Measurements from ENCODE around the gene CCDC32.

The CCDC32 gene, protein sequence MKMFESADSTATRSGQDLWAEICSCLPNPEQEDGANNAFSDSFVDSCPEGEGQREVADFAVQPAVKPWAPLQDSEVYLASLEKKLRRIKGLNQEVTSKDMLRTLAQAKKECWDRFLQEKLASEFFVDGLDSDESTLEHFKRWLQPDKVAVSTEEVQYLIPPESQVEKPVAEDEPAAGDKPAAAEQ
- total RNA-seq = 19.1 to 61.8 (median 30.6) reads per million in 9 experiments

DNA sequence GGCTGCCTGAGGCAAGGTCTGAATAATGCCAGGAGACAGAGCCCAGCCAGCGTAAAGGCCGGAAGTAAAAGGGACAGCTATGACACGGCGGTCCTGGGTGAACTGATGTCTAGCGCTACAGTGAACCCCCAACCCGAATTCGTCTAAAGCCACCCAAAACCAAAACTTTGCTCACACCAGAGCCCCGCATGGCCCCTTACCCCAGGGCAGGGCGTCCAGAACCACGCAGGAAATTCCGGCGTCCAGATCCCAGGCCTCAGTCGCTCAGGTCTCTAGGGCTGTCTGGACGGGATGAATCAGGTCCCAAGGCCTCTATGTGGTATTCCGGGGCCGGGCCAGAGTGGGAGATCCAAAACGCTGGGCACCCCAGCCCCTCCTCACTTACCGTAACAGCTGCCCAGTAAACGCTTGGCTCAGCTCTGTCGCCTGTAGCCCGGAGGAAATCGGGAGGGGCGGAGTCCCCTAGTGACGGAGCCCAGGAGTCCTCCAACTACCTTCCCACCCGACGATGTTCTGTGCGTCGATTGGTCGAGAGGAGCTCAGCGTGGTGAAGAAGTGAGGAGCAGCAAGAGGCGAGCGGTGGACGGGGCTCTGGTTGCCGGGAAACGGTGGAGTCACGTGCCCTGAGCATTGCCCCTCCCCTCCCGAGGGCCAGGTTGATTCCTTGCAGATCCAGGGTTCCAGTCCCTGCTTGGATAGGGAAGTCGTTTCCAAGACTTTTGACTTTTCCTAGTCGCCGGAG is at the start of gene CCDC32:
Gene CCDC32 (minus strand): TSS at position 452 of the 742 bp plus-strand sequence. CDS start 2,027 bp downstream, outside the sequence.
- H3K9me3 Mint-ChIP-seq = no peaks in the 10 kb centered on the region
- H3K36me3 Mint-ChIP-seq (ENCODE audit: insufficient read depth) = peaks cover 19% of the 10 kb centered on the region
- H3K4me3 Mint-ChIP-seq = peak within 1 kb of the TSS; percentile 83 to 91
- H3K27me3 Mint-ChIP-seq = no peaks in the 10 kb centered on the region
- DNase-seq (peak; percentile 91 to 92 (median 91)), ATAC-seq (replicated peaks) (peak; percentile 89)
- H3K4me1 Mint-ChIP-seq (ENCODE audit: low read depth in 2 of 2) = peaks cover 26 to 30% of the 10 kb centered on the region in 2 donors
- peak within 1 kb of the TSS; percentile 92 to 95 for H3K27ac Mint-ChIP-seq

DNA sequence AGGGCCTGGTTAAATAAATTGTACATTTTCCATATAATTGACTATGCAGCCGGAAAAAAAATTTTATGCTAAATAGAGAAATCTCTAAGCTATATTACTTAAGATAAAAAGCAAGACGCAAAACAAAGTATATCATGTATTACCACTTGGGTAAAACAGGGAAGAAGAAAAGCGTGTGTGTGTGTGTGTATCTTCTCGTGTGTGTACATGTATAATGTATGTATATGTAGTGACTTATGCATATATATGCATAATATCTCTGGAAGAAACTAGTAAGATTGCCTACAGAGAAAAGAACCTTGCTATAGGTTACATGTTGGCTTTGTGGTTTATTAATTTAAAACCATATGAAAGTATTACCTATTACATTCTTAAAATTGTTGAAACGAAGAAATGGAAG is 48.2 kb upstream of the CCDC32 start:
- ATAC-seq (replicated peaks) (no peak), DNase-seq (no peak)
- H3K4me1 Mint-ChIP-seq (ENCODE audit: low read depth in 2 of 2) = no peaks in the 10 kb centered on the region
- H3K27ac Mint-ChIP-seq = no peak overlapping the region
- no peaks in the 10 kb centered on the region for H3K36me3 Mint-ChIP-seq (ENCODE audit: insufficient read depth)
- no peak overlapping the region for H3K4me3 Mint-ChIP-seq
- no peaks in the 10 kb centered on the region for H3K9me3 Mint-ChIP-seq
- no peaks in the 10 kb centered on the region for H3K27me3 Mint-ChIP-seq

DNA sequence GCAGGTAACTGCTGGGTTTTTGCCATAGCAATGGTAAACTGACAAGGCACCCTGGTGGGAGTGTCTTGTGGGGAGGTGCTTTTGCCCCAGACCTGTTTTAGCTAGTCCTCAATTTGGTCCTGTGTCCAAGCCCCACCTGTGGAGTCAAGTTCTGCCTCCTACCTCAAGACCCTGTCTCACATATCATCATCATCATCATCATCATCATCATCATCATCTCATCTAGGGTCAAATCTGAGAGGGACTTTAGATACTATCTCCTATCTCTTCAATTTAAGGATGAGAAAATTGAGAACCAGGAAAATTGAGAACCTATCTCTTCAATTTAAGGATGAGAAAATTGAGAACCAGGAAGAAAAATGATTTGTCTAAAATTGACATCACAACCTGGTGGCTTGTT is 39.1 kb upstream of the CCDC32 start:
- Mint-ChIP-seq H3K9me3 (no peaks in the 10 kb centered on the region), H3K27ac (no peak overlapping the region), H3K36me3 (ENCODE audit: insufficient read depth) (no peaks in the 10 kb centered on the region), H3K4me3 (no peak overlapping the region), H3K27me3 (no peaks in the 10 kb centered on the region), H3K4me1 (ENCODE audit: low read depth in 2 of 2) (no peaks in the 10 kb centered on the region)
- DNase-seq (no peak), ATAC-seq (replicated peaks) (no peak)

DNA sequence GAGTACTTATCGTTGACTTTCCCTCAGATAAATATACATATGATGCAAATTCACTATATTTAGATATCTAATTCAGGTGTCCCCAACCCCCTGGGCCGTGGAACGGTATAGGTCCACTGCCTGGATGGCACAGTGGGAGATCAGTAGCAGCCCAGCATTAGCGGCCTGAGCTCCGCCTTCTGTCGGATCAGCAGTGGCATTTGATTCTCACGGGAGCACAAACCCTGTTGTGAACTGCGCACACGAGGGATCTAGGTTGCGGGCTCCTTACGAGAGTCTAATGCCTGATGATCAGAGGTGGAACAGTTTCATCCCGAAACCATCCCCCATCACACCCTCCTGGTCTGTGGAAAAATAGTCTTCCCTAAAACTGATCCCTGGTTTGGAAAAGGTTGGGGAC is 36.1 kb upstream of the CCDC32 start:
- Mint-ChIP-seq H3K4me1 (ENCODE audit: low read depth in 2 of 2) (no peaks in the 10 kb centered on the region), H3K9me3 (no peaks in the 10 kb centered on the region), H3K27ac (no peak overlapping the region), H3K4me3 (no peak overlapping the region), H3K27me3 (no peaks in the 10 kb centered on the region), H3K36me3 (ENCODE audit: insufficient read depth) (no peaks in the 10 kb centered on the region)
- ATAC-seq (replicated peaks) = no peak
- DNase-seq = no peak

DNA sequence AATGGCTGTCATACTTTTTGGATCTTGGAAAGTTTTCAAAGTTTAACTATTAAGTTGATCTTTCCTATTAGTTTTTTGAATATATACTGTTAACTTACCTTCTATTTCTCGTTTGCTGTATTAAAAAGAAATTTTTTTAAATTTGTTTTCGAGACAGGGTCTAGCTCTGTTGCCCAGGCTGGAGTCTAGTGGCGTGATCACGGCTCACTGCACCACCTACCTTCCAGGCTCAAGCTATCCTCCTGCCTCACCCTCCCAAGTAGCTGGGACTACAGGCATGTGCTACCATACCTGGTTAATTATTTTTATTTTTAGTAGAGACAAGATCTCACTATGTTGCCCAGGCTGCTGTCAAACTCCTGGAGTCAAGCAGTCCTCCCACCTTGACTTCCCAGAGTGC is 33.8 kb upstream of the CCDC32 start:
- Mint-ChIP-seq H3K27me3 (no peaks in the 10 kb centered on the region), H3K9me3 (no peaks in the 10 kb centered on the region), H3K4me3 (no peak overlapping the region)

DNA sequence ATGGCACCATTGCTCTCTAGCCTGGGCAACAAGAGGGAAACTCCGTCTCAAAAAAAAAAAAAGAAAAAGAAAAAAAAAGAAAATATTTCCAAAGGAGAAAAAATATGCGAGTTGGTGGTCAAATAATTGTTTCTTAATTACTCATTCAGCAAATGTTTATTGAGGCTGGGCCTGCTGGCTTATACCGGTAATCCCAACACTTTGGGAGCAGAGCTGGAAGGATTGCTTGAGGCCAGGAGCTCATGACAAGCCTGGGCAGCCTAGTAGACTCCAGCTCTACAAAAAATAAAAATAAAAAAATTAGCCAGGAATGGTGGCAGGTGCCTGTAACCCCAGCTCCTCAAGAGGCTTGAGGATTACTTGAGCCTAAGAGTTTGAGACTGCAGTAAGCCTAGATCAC is 33.3 kb upstream of the CCDC32 start:
- Mint-ChIP-seq H3K4me1 (ENCODE audit: low read depth in 2 of 2) (peaks cover 7 to 11% of the 10 kb centered on the region in 2 donors), H3K9me3 (no peaks in the 10 kb centered on the region), H3K27me3 (no peaks in the 10 kb centered on the region), H3K36me3 (ENCODE audit: insufficient read depth) (peaks cover 16% of the 10 kb centered on the region), H3K27ac (no peak overlapping the region), H3K4me3 (no peak overlapping the region)
- ATAC-seq (replicated peaks) (no peak), DNase-seq (no peak)

More for the DNA sequence above, 33.8 kb upstream of the CCDC32 start:
- Mint-ChIP-seq H3K27ac (no peak overlapping the region), H3K36me3 (ENCODE audit: insufficient read depth) (peaks cover 10% of the 10 kb centered on the region), H3K4me1 (ENCODE audit: low read depth in 2 of 2) (peaks cover 5 to 6% of the 10 kb centered on the region in 2 donors)
- ATAC-seq (replicated peaks) (no peak), DNase-seq (no peak)

DNA sequence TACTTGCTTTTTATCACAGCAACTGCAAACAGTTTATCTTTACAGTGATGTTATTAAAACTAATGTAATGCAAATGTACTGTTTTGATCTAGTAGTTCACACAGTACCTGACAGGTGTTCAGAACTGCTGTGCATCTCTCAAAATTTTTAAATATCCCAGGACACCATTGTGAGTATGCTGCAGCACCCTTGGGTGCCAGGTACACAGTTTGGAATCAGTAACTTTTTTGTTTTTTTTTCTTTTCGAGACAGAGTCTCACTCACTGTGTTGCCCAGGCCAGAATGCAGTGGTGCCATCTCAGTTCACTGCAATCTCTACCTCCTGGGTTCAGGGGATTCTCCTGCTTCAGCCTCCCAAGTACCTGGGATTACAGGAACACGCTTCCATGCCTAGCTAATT is 32.2 kb upstream of the CCDC32 start:
- Mint-ChIP-seq H3K27me3 (no peaks in the 10 kb centered on the region), H3K36me3 (ENCODE audit: insufficient read depth) (peaks cover 21% of the 10 kb centered on the region), H3K9me3 (no peaks in the 10 kb centered on the region), H3K4me3 (no peak overlapping the region), H3K4me1 (ENCODE audit: low read depth in 2 of 2) (peaks cover 8 to 13% of the 10 kb centered on the region in 2 donors), H3K27ac (no peak overlapping the region)
- DNase-seq (no peak), ATAC-seq (replicated peaks) (no peak)

DNA sequence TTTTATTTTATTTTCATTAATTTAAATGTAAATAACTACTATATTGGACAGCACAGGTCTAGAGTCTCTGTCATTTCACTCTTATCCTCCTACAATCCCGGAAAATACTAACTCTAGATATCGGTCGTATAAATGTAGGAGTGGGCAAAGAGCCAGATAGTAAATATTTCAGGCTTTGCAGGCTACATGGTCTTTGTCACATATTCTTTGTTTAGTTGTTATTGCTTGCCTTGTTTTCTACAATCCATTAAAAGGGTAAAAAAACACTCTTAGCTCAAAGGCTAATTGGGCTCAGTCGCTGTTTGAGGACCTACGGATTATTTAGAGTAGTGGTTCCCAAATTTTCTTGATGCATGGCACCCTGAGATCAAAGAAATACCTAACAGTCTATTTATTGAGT is 30.9 kb upstream of the CCDC32 start:
- ATAC-seq (replicated peaks) (no peak), DNase-seq (no peak)
- no peak overlapping the region for H3K4me3 Mint-ChIP-seq

DNA sequence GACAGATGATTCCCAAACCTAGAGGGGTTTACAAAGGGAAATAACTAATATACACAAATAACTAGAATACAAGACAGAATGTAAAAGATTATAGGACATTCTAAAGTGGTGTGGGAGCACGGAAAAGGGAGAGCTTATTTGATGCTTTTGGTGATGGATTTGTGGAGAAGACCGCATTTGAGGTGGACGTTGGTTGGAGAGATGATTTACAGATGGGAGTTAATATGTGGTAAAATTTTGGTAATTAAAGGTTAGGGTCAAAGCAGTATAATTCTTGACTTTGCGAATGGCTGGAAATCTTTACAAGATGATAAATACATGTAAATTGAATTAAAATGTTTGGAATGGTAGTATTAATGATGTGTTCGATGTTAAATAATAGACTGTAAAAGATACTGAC is 30.4 kb upstream of the CCDC32 start:
- H3K36me3 Mint-ChIP-seq (ENCODE audit: insufficient read depth) = peaks cover 21% of the 10 kb centered on the region
- ATAC-seq (replicated peaks) (no peak), DNase-seq (no peak)
- peak overlapping the region; percentile 86 to 93 for H3K4me3 Mint-ChIP-seq
- no peaks in the 10 kb centered on the region for H3K9me3 Mint-ChIP-seq
- peak overlapping the region in 1 of 2 donors; percentile 99 for H3K27ac Mint-ChIP-seq
- H3K27me3 Mint-ChIP-seq = no peaks in the 10 kb centered on the region
- peaks cover 12 to 13% of the 10 kb centered on the region in 2 donors for H3K4me1 Mint-ChIP-seq (ENCODE audit: low read depth in 2 of 2)

More for the DNA sequence above, 30.9 kb upstream of the CCDC32 start:
- Mint-ChIP-seq H3K27ac (no peak overlapping the region), H3K9me3 (no peaks in the 10 kb centered on the region), H3K36me3 (ENCODE audit: insufficient read depth) (peaks cover 21% of the 10 kb centered on the region), H3K4me1 (ENCODE audit: low read depth in 2 of 2) (peaks cover 10 to 13% of the 10 kb centered on the region in 2 donors), H3K27me3 (no peaks in the 10 kb centered on the region)

DNA sequence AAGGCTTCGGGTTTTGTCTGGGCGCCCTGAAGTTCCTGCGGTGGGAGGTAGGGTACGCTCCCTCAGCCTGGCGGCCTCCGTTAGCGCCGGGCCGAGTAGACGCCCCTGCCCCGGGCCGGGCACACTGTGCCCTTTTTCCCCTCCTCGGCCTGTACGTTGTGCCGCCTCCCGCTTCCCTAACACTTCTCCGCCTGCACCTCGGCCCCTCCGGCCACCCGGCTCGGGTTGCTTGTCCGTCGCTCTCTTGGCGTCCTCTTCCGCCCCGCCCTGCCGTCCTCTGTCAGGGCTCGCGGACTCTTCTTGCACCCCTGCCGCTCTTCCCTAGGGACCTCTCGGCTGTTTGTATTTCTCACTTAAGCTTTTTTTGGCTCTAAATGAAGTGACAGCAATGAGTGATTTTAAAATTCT is 29.6 kb upstream of the CCDC32 start:
- Mint-ChIP-seq H3K27ac (peak overlapping the region; percentile 98 to 99), H3K4me1 (ENCODE audit: low read depth in 2 of 2) (peaks cover 13 to 16% of the 10 kb centered on the region in 2 donors), H3K4me3 (peak overlapping the region; percentile 86 to 93), H3K9me3 (no peaks in the 10 kb centered on the region), H3K27me3 (no peaks in the 10 kb centered on the region), H3K36me3 (ENCODE audit: insufficient read depth) (peaks cover 21% of the 10 kb centered on the region)
- peak; percentile 49 for ATAC-seq (replicated peaks)
- no peak for DNase-seq

DNA sequence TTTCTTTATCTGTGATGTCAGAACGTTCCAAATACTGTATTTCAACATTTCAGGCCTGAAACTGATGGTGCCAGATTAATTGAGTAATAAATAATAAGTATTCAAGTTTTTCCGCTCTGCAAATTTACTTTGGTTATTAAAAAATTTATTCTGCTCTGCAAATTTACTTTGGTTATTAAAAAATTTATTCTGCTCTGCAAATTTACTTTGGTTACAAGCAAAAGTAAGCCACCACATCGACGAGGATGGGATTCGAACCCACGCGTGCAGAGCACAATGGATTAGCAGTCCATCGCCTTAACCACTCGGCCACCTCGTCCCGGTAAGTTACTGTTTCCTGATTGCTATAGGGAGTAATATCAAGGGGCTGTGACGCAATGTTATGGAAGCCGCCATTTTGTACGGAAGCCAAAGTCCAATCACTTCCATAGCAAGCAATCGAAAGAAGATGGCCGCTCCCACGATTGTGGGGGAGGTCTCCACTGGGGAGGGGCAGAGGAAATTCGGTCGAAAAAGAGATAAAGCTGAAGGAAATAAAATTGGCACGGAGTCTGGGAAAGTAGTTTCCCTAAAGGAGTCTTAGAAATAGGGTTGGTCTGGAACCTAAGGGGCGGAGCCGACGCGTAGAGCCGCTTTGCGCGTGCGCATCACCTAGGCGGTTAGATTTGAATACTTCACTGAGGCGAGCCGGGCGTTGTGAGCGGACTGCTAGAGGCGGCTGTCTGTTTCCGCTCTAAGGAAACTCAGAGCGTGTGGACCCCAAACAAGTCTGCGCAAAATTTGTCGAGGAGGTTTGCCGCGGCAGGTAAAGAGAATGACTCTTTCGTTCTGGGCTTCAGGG is 29.0 kb upstream of the CCDC32 start, which contains the start of gene KNL1:
Gene KNL1 (plus strand): TSS at position 662 of the 841 bp plus-strand sequence. CDS start 8,683 bp downstream, outside the sequence.
- H3K36me3 Mint-ChIP-seq (ENCODE audit: insufficient read depth) = peaks cover 21% of the 10 kb centered on the region
- H3K27ac Mint-ChIP-seq = peak within 1 kb of the TSS; percentile 98 to 99
- no peaks in the 10 kb centered on the region for H3K9me3 Mint-ChIP-seq

DNA sequence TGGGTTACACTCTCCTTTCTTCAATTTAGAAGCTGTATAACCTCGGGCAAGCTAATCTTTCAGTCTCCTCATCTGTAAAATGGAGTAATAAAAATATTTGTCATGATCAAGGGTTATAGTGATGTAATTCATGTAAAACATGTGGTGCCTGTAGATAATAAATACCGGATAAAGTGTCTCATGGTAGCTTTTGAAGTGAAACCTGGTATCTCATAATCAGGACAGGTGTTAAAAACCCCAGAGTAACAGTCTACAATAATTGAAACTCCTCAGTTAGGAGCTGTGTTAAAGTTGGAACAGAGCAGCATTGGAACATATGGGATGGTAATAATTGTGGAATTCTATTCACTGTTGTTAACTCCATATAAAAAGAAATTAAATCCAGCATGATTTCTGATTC is 28.3 kb upstream of the CCDC32 start:
- DNase-seq (no peak), ATAC-seq (replicated peaks) (peak; percentile 34)
- no peaks in the 10 kb centered on the region for H3K9me3 Mint-ChIP-seq
- H3K27me3 Mint-ChIP-seq = no peaks in the 10 kb centered on the region
- H3K36me3 Mint-ChIP-seq (ENCODE audit: insufficient read depth) = peaks cover 21% of the 10 kb centered on the region
- peaks cover 13 to 17% of the 10 kb centered on the region in 2 donors for H3K4me1 Mint-ChIP-seq (ENCODE audit: low read depth in 2 of 2)
- peak overlapping the region; percentile 86 to 93 for H3K4me3 Mint-ChIP-seq
- peak overlapping the region; percentile 98 to 99 for H3K27ac Mint-ChIP-seq

More for the DNA sequence above, 29.0 kb upstream of the CCDC32 start, which contains the start of gene KNL1:
- peak; percentile 84 to 93 (median 88) for DNase-seq
- H3K27me3 Mint-ChIP-seq = no peaks in the 10 kb centered on the region
- peaks cover 13 to 17% of the 10 kb centered on the region in 2 donors for H3K4me1 Mint-ChIP-seq (ENCODE audit: low read depth in 2 of 2)
- peak; percentile 75 for ATAC-seq (replicated peaks)
- peak within 1 kb of the TSS; percentile 86 to 93 for H3K4me3 Mint-ChIP-seq

DNA sequence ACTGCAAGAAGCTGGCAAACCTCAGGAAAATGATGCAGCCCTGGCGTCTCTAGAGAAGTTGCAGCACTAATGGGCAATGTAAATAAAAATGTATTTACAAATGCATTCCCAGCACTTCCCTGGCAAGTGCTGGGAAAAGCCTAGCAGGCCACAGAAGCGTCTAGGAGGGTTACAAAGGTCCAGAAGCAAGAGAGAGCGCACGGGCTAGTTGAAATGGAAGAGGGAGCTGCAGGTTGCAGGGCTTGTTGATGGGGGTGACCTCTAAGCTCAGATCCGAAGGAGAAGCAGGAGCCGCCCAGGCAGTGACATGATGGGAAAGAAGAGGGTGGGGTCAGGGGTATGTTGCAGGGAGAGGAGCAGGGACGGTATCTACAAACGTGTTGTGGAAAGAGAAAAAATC is 26.5 kb upstream of the CCDC32 start:
- Mint-ChIP-seq H3K27ac (peak overlapping the region in 1 of 2 donors; percentile 64), H3K4me1 (ENCODE audit: low read depth in 2 of 2) (peaks cover 13 to 17% of the 10 kb centered on the region in 2 donors), H3K36me3 (ENCODE audit: insufficient read depth) (peaks cover 24% of the 10 kb centered on the region), H3K27me3 (no peaks in the 10 kb centered on the region), H3K4me3 (no peak overlapping the region), H3K9me3 (no peaks in the 10 kb centered on the region)
- DNase-seq = no peak
- ATAC-seq (replicated peaks) = no peak

Data from effector memory CD8-positive, alpha-beta T cell (primary cell).